ENCODE results near the gene SLC12A6.
A peak's percentile ranks its signal among the peaks of the same experiment; 100 is the strongest.

Gene SLC12A6

GRCh38 chr15:34259566-34259965 lies 78.0 kb downstream of the SLC12A6 start:
- DNase-seq (ENCODE audit: low read depth) = no peak

GRCh38 chr15:34258151-34258550 lies 79.4 kb downstream of the SLC12A6 start:
- no peak for DNase-seq (ENCODE audit: low read depth)

GRCh38 chr15:34252545-34252944 lies 85.0 kb downstream of the SLC12A6 start:
- DNase-seq (ENCODE audit: low read depth) = no peak

- DNase-seq (ENCODE audit: low read depth) = no peak
These were observed 89.4 kb downstream of the SLC12A6 start for GRCh38 chr15:34248190-34248589.

GRCh38 chr15:34246276-34246976 lies 91.2 kb downstream of the SLC12A6 start:
- DNase-seq (ENCODE audit: low read depth) = no peak

GRCh38 chr15:34243226-34243625 lies 94.4 kb downstream of the SLC12A6 start:
- DNase-seq (ENCODE audit: low read depth) = no peak

- no peak for DNase-seq (ENCODE audit: low read depth)
These were observed 95.3 kb downstream of the SLC12A6 start for GRCh38 chr15:34242331-34242710.

- no peak for DNase-seq (ENCODE audit: low read depth)
These were observed 95.9 kb downstream of the SLC12A6 start for GRCh38 chr15:34241376-34242330.

GRCh38 chr15:34240537-34240936 lies 97.0 kb downstream of the SLC12A6 start:
- no peak for DNase-seq (ENCODE audit: low read depth)

- DNase-seq (ENCODE audit: low read depth) = no peak
These were observed 98.3 kb downstream of the SLC12A6 start for GRCh38 chr15:34239151-34239808.

- no peak for DNase-seq (ENCODE audit: low read depth)
These were observed 104.0 kb downstream of the SLC12A6 start for GRCh38 chr15:34233614-34234013.

- no peak for DNase-seq (ENCODE audit: low read depth)
These were observed 113.5 kb downstream of the SLC12A6 start for GRCh38 chr15:34223904-34224596.

- no peak for DNase-seq (ENCODE audit: low read depth)
These were observed 119.9 kb downstream of the SLC12A6 start for GRCh38 chr15:34217587-34218225.

- DNase-seq (ENCODE audit: low read depth) = no peak
These were observed 120.9 kb downstream of the SLC12A6 start for GRCh38 chr15:34216527-34217270.

GRCh38 chr15:34214135-34214534 lies 123.4 kb downstream of the SLC12A6 start:
- DNase-seq (ENCODE audit: low read depth) = no peak

GRCh38 chr15:34213690-34214089 lies 123.9 kb downstream of the SLC12A6 start:
- DNase-seq (ENCODE audit: low read depth) = no peak

GRCh38 chr15:34209421-34210282 lies 127.9 kb downstream of the SLC12A6 start, which contains the start of gene KATNBL1:
TSS of gene KATNBL1 (minus strand) at chr15:34210096. CDS start at chr15:34163676, 46,420 bp downstream.
- DNase-seq (ENCODE audit: low read depth) = peak; percentile 97

- no peak for DNase-seq (ENCODE audit: low read depth)
These were observed 131.6 kb downstream of the SLC12A6 start for GRCh38 chr15:34206011-34206410.

GRCh38 chr15:34203936-34204335 lies 133.6 kb downstream of the SLC12A6 start:
- DNase-seq (ENCODE audit: low read depth) = no peak

- DNase-seq (ENCODE audit: low read depth) = no peak
These were observed 134.3 kb downstream of the SLC12A6 start for GRCh38 chr15:34203305-34203704.
